Activated T-cell treated with anti-CD3 and anti-CD28 coated beads, Interleukin-2, amount 50 U/mL, for 24 hours (primary cell): Measurements from ENCODE around the gene SDR42E1.
A peak's percentile ranks its signal among the peaks of the same experiment; 100 is the strongest.
"Not testable (repeated sequence)": the region's sequence is repeated elsewhere in the genome, so short reads cannot be mapped to it uniquely, and the experiment has no call there.

Experiments used
- DNase-seq: peaks from one replicate; pipeline ENCODE4 v3.0.0-alpha.2; 2020
- H3K27ac Mint-ChIP-seq: 2 replicates; pipeline ENCODE4 v1.8.0; 2020; ENCODE audit warnings: mild to moderate bottlenecking, mixed read lengths
- H3K27me3 Mint-ChIP-seq: 2 replicates; pipeline ENCODE4 v1.8.0; 2020; ENCODE audit warnings: mixed read lengths
- H3K36me3 Mint-ChIP-seq: 2 replicates; pipeline ENCODE4 v1.8.0; 2020; ENCODE audit warnings: low read depth, mixed read lengths
- H3K4me1 Mint-ChIP-seq: 2 replicates; pipeline ENCODE4 v1.8.0; 2020; ENCODE audit warnings: low read depth, mixed read lengths
- H3K4me3 Mint-ChIP-seq: 2 replicates; pipeline ENCODE4 v1.8.0; 2020; ENCODE audit warnings: mild to moderate bottlenecking, moderate library complexity, mixed read lengths
- H3K9me3 Mint-ChIP-seq: 2 replicates; pipeline ENCODE4 v1.8.0; 2020; ENCODE audit warnings: mixed read lengths

SDR42E1 gene

GRCh38 chr16:82024316-82024715 lies 13.0 kb upstream of the SDR42E1 start:
- no peak overlapping the region for H3K4me3 Mint-ChIP-seq
- no peak for DNase-seq
- peaks cover 36% of the 10 kb centered on the region for H3K27me3 Mint-ChIP-seq
- H3K27ac Mint-ChIP-seq = no peak overlapping the region
- no peaks in the 10 kb centered on the region for H3K4me1 Mint-ChIP-seq
- no peaks in the 10 kb centered on the region for H3K36me3 Mint-ChIP-seq
- no peaks in the 10 kb centered on the region for H3K9me3 Mint-ChIP-seq

- H3K4me1 Mint-ChIP-seq = no peaks in the 10 kb centered on the region
- H3K4me3 Mint-ChIP-seq = no peak overlapping the region
- no peak overlapping the region for H3K27ac Mint-ChIP-seq
- H3K9me3 Mint-ChIP-seq = no peaks in the 10 kb centered on the region
- no peak for DNase-seq
- H3K36me3 Mint-ChIP-seq = no peaks in the 10 kb centered on the region
- H3K27me3 Mint-ChIP-seq = peaks cover 46% of the 10 kb centered on the region
These were observed 11.9 kb upstream of the SDR42E1 start for GRCh38 chr16:82023206-82023605.

- no peak overlapping the region for H3K27ac Mint-ChIP-seq
- H3K36me3 Mint-ChIP-seq = no peaks in the 10 kb centered on the region
- H3K4me1 Mint-ChIP-seq = no peaks in the 10 kb centered on the region
- no peak overlapping the region for H3K4me3 Mint-ChIP-seq
- DNase-seq = no peak
- peaks cover 65% of the 10 kb centered on the region for H3K27me3 Mint-ChIP-seq
- peaks cover 2% of the 10 kb centered on the region for H3K9me3 Mint-ChIP-seq
These were observed 8.8 kb upstream of the SDR42E1 start for GRCh38 chr16:82020051-82020450.

GRCh38 chr16:82019535-82019934 lies 8.3 kb upstream of the SDR42E1 start:
- Mint-ChIP-seq H3K4me3 (no peak overlapping the region), H3K36me3 (no peaks in the 10 kb centered on the region), H3K4me1 (no peaks in the 10 kb centered on the region), H3K9me3 (peaks cover 5% of the 10 kb centered on the region), H3K27me3 (peaks cover 65% of the 10 kb centered on the region), H3K27ac (no peak overlapping the region)
- no peak for DNase-seq

- H3K4me3 Mint-ChIP-seq = no peak overlapping the region
- H3K9me3 Mint-ChIP-seq = peaks cover 5% of the 10 kb centered on the region
- DNase-seq = no peak
- no peaks in the 10 kb centered on the region for H3K4me1 Mint-ChIP-seq
- peaks cover 50% of the 10 kb centered on the region for H3K27me3 Mint-ChIP-seq
- no peak overlapping the region for H3K27ac Mint-ChIP-seq
- no peaks in the 10 kb centered on the region for H3K36me3 Mint-ChIP-seq
These were observed 6.8 kb upstream of the SDR42E1 start for GRCh38 chr16:82017911-82018568.

GRCh38 chr16:82016964-82017363 lies 5.7 kb upstream of the SDR42E1 start:
- Mint-ChIP-seq H3K4me1 (peaks cover under 1% of the 10 kb centered on the region), H3K4me3 (no peak overlapping the region), H3K36me3 (no peaks in the 10 kb centered on the region), H3K9me3 (peaks cover 5% of the 10 kb centered on the region), H3K27me3 (peaks cover 53% of the 10 kb centered on the region), H3K27ac (no peak overlapping the region)
- no peak for DNase-seq

- no peak overlapping the region for H3K4me3 Mint-ChIP-seq
- H3K27me3 Mint-ChIP-seq = peaks cover 57% of the 10 kb centered on the region
- H3K36me3 Mint-ChIP-seq = no peaks in the 10 kb centered on the region
- peaks cover 8% of the 10 kb centered on the region for H3K9me3 Mint-ChIP-seq
- H3K27ac Mint-ChIP-seq = no peak overlapping the region
- peaks cover 7% of the 10 kb centered on the region for H3K4me1 Mint-ChIP-seq
- DNase-seq = no peak
These were observed 5.0 kb upstream of the SDR42E1 start for GRCh38 chr16:82016263-82016662.

GRCh38 chr16:82013139-82013538 lies 1.9 kb upstream of the SDR42E1 start:
- peaks cover 28% of the 10 kb centered on the region for H3K4me1 Mint-ChIP-seq
- H3K4me3 Mint-ChIP-seq = no peak overlapping the region
- no peak for DNase-seq
- peaks cover 37% of the 10 kb centered on the region for H3K27me3 Mint-ChIP-seq
- peaks cover 29% of the 10 kb centered on the region for H3K36me3 Mint-ChIP-seq
- peaks cover 25% of the 10 kb centered on the region for H3K9me3 Mint-ChIP-seq
- no peak overlapping the region for H3K27ac Mint-ChIP-seq

GRCh38 chr16:82010649-82011048 lies 621 bp downstream of the SDR42E1 start:
- no peak for DNase-seq
- Mint-ChIP-seq H3K27ac (peak overlapping the region; percentile 90), H3K27me3 (peaks cover 18% of the 10 kb centered on the region), H3K4me3 (peak overlapping the region; percentile 84), H3K9me3 (peaks cover 28% of the 10 kb centered on the region), H3K36me3 (peaks cover 47% of the 10 kb centered on the region), H3K4me1 (peaks cover 33% of the 10 kb centered on the region)

- H3K36me3 Mint-ChIP-seq = peaks cover 50% of the 10 kb centered on the region
- peak overlapping the region; percentile 84 for H3K4me3 Mint-ChIP-seq
- H3K27me3 Mint-ChIP-seq = peaks cover 11% of the 10 kb centered on the region
- H3K4me1 Mint-ChIP-seq = peaks cover 33% of the 10 kb centered on the region
- DNase-seq, H3K27ac Mint-ChIP-seq: not testable (repeated sequence)
- H3K9me3 Mint-ChIP-seq = peaks cover 23% of the 10 kb centered on the region
These were observed 1.5 kb downstream of the SDR42E1 start for GRCh38 chr16:82009789-82010188.

GRCh38 chr16:82008957-82009592 lies 2.2 kb downstream of the SDR42E1 start:
- H3K36me3 Mint-ChIP-seq = peaks cover 57% of the 10 kb centered on the region
- no peak for DNase-seq
- peaks cover 33% of the 10 kb centered on the region for H3K4me1 Mint-ChIP-seq
- H3K9me3 Mint-ChIP-seq = peaks cover 22% of the 10 kb centered on the region
- no peak overlapping the region for H3K27ac Mint-ChIP-seq
- no peak overlapping the region for H3K4me3 Mint-ChIP-seq
- peaks cover 9% of the 10 kb centered on the region for H3K27me3 Mint-ChIP-seq

GRCh38 chr16:82007189-82007588 lies 4.1 kb downstream of the SDR42E1 start:
- Mint-ChIP-seq H3K4me3 (no peak overlapping the region), H3K36me3 (peaks cover 70% of the 10 kb centered on the region), H3K27me3 (peaks cover 7% of the 10 kb centered on the region), H3K27ac (no peak overlapping the region), H3K4me1 (peaks cover 35% of the 10 kb centered on the region), H3K9me3 (peaks cover 22% of the 10 kb centered on the region)
- no peak for DNase-seq

- Mint-ChIP-seq H3K27ac (no peak overlapping the region), H3K9me3 (peaks cover 19% of the 10 kb centered on the region), H3K4me3 (no peak overlapping the region)
These were observed 5.2 kb downstream of the SDR42E1 start for GRCh38 chr16:82006036-82006435.

GRCh38 chr16:82005027-82005830 lies 6.0 kb downstream of the SDR42E1 start:
- Mint-ChIP-seq H3K4me1 (peaks cover 20% of the 10 kb centered on the region), H3K27ac (no peak overlapping the region), H3K36me3 (peaks cover 70% of the 10 kb centered on the region), H3K27me3 (no peaks in the 10 kb centered on the region), H3K4me3 (no peak overlapping the region), H3K9me3 (peaks cover 16% of the 10 kb centered on the region)
- no peak for DNase-seq

More at GRCh38 chr16:82006036-82006435, 5.2 kb downstream of the SDR42E1 start:
- no peak for DNase-seq
- H3K27me3 Mint-ChIP-seq = no peaks in the 10 kb centered on the region
- H3K4me1 Mint-ChIP-seq = peaks cover 28% of the 10 kb centered on the region
- peaks cover 72% of the 10 kb centered on the region for H3K36me3 Mint-ChIP-seq

- H3K4me1 Mint-ChIP-seq = peaks cover 13% of the 10 kb centered on the region
- DNase-seq = no peak
- peaks cover 70% of the 10 kb centered on the region for H3K36me3 Mint-ChIP-seq
- H3K9me3 Mint-ChIP-seq = peaks cover 13% of the 10 kb centered on the region
- no peak overlapping the region for H3K4me3 Mint-ChIP-seq
- H3K27ac Mint-ChIP-seq = no peak overlapping the region
- H3K27me3 Mint-ChIP-seq = no peaks in the 10 kb centered on the region
These were observed 6.7 kb downstream of the SDR42E1 start for GRCh38 chr16:82004601-82005000.
